Sigmoid colon (tissue), 7 donors: ENCODE measurements around the gene RALY. TPM values are rescaled to one million over a fixed set of nuclear protein-coding genes. Genes with fewer than 3 reads are reported as not detected.

Source experiments
- DNase-seq: peaks from one replicate; pipeline ENCODE4 v3.0.0-alpha.2; 2019
- H3K27ac ChIP-seq, 4 donors: fragments of 200-600 bp; sonication (generic); one replicate each; pipeline ENCODE4 v1.5.1; 2016 to 2019; ENCODE audit warnings: mild to moderate bottlenecking in 1 of 4
- H3K27me3 ChIP-seq, 3 donors: fragments of 200-600 bp; sonication (generic); one replicate each; pipeline ENCODE4 v1.5.1; 2019; ENCODE audit warnings: mild to moderate bottlenecking in 1 of 3
- H3K36me3 ChIP-seq, 4 donors: fragments of 200-600 bp; sonication (generic); one replicate each; pipeline ENCODE4 v1.5.1; 2016 to 2019
- H3K4me1 ChIP-seq, 4 donors: fragments of 200-600 bp; sonication (generic); one replicate each; pipeline ENCODE4 v1.5.1; 2017 to 2019
- H3K4me3 ChIP-seq, 4 donors: fragments of 200-600 bp; sonication (generic); one replicate each; pipeline ENCODE4 v1.5.1; 2017 to 2019; ENCODE audit warnings: mild to moderate bottlenecking in 2 of 4, moderate library complexity in 1 of 4
- H3K9me3 ChIP-seq, 4 donors: fragments of 200-600 bp in 3 of 4; sonication (generic) in 3 of 4; one replicate each; pipeline versions ENCODE4 v1.5.1 to v1.6.1; 2013 to 2019
- EP300 ChIP-seq, 4 donors: sonication (generic); formaldehyde crosslinking; IDR thresholded peaks; one replicate each; pipeline ENCODE4 v1.6.1; 2017; ENCODE audit warnings: antibody characterized with exemption in 4 of 4
- POLR2A ChIP-seq, 2 donors: fragments of 450-650 bp; IDR thresholded peaks; one replicate each; pipeline ENCODE4 v1.6.1; 2016; ENCODE audit warnings: antibody characterized with exemption in 2 of 2, mild to moderate bottlenecking in 2 of 2, moderate library complexity in 2 of 2
- POLR2AphosphoS5 ChIP-seq, 4 donors: sonication (generic); formaldehyde crosslinking; IDR thresholded peaks; one replicate each; pipeline ENCODE4 v1.6.1; 2017; ENCODE audit warnings: antibody characterized with exemption in 4 of 4
- WGBS, 2 donors: extraction: QIAGEN DNeasy Blood & Tissue Kit; methylation state at CpG; one replicate each; pipeline ENCODE4 v1.1.7; 2013; 5-methylcytosine and 5-hydroxymethylcytosine counted together
- intact Hi-C: fragments of 100-400 bp; cut with DNase I; formaldehyde crosslinking; loops from one replicate; pipeline ENCODE4 v1.15.1; 2023
- polyA plus RNA-seq, 3 donors: library from polyadenylated mRNA; stranded (reverse); fragments of 200-250 nt; gene quantifications; one replicate each; pipeline ENCODE4 v1.2.3, GENCODE V29; 2013
- total RNA-seq, 4 donors: library from RNA; depleted of rRNA; stranded (reverse); fragments of >200 nt; gene quantifications; one replicate each; pipeline ENCODE4 v1.1.0, GENCODE V29; 2016
- TF ChIP-seq, protein P1 (sequence below), 4 experiments: fragments of 450-650 bp in 3 of 4; fragments of 200-600 bp in 1 of 4; IDR thresholded peaks; one replicate each; pipeline ENCODE4 v1.5.1; 2016 to 2019; ENCODE audit warnings: antibody characterized with exemption in 4 of 4, mild to moderate bottlenecking in 3 of 4, moderate library complexity in 2 of 4
- donor health status: healthy with polysubstance abuse.
- donor health status: Bipolar disorder and iron deficiency.
- donor health status: healthy.

Gene RALY
- total and polyA plus RNA-seq, 7 donors: 75.1 to 233 (median 94.5) TPM

DNA sequence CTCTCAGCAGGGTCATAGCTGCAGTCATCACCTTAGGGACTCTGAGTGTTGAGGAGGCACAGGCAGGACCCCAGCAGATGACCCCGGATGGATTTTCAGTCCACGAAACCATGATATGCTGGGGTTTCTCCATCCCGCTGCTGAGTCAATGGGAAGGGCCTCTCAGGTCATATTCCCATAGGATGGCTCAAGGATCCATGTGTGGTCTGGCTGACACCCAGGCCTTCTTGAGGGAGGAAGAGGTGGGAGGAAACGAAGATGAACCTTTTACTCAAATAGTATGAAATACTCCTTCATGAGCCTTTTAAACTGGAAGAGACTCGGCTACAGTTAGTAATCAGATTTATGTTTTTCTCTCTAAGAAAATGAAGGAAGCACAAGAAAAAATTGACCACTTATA is 10.3 kb upstream of the RALY start:
- intact Hi-C loops: no loop called here
- Histone ChIP-seq H3K36me3 (no peaks in the 10 kb centered on the region), H3K27ac (no peak overlapping the region), H3K4me1 (no peaks in the 10 kb centered on the region), H3K9me3 (no peaks in the 10 kb centered on the region), H3K27me3 (no peaks in the 10 kb centered on the region), H3K4me3 (no peak overlapping the region)
- no peak for DNase-seq
- WGBS, 2 donors: 92 to 94% methylated on average over 5 of the region's 5 CpGs
- TF ChIP-seq EP300 (IDR thresholded peaks at IDR 0.05) (no peak), POLR2A (IDR thresholded peaks at IDR 0.05) (no peak), POLR2AphosphoS5 (IDR thresholded peaks at IDR 0.05) (no peak)
- TF ChIP-seq, protein P1, sequence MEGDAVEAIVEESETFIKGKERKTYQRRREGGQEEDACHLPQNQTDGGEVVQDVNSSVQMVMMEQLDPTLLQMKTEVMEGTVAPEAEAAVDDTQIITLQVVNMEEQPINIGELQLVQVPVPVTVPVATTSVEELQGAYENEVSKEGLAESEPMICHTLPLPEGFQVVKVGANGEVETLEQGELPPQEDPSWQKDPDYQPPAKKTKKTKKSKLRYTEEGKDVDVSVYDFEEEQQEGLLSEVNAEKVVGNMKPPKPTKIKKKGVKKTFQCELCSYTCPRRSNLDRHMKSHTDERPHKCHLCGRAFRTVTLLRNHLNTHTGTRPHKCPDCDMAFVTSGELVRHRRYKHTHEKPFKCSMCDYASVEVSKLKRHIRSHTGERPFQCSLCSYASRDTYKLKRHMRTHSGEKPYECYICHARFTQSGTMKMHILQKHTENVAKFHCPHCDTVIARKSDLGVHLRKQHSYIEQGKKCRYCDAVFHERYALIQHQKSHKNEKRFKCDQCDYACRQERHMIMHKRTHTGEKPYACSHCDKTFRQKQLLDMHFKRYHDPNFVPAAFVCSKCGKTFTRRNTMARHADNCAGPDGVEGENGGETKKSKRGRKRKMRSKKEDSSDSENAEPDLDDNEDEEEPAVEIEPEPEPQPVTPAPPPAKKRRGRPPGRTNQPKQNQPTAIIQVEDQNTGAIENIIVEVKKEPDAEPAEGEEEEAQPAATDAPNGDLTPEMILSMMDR (IDR thresholded peaks at IDR 0.05): no peak

DNA sequence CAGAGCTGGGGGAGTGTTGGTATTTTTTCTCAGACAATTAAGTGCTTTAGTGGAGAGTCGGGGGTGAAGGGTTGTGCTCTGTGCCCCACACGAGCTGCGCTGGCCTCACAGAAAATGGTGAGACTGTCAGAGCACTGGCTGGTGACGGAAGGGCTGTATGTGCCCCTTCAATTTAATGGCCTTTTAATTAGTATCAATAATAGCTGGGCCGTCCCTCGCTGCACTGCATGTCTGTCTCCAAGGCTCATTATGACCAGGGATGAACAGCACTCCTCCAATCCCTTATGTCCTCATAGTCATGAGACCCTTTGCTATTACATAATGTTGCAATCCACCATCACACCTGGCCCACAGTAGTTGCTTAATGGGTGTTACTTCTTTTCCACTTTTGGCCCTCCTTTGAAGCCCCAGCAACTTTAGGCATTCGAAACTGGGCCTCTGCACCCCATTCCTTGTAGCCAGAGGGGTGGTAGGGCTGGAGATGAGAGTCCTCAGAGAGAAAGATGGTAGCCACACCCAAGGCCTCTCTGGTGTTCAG is 9.5 kb upstream of the RALY start:
- no peak overlapping the region for H3K27ac ChIP-seq
- no peak overlapping the region for H3K4me3 ChIP-seq
- H3K4me1 ChIP-seq: no peaks in the 10 kb centered on the region
- DNase-seq: no peak
- no peaks in the 10 kb centered on the region for H3K27me3 ChIP-seq
- TF ChIP-seq, protein P1 (IDR thresholded peaks at IDR 0.05): no peak
- TF ChIP-seq EP300 (IDR thresholded peaks at IDR 0.05): no peak
- no peak for TF ChIP-seq POLR2AphosphoS5 (IDR thresholded peaks at IDR 0.05)
- no peak for TF ChIP-seq POLR2A (IDR thresholded peaks at IDR 0.05)
- WGBS, 2 donors: 76 to 94% methylated on average over 7 of the region's 7 CpGs
- H3K36me3 ChIP-seq: no peaks in the 10 kb centered on the region
- intact Hi-C loops: no loop called here
- no peaks in the 10 kb centered on the region for H3K9me3 ChIP-seq

DNA sequence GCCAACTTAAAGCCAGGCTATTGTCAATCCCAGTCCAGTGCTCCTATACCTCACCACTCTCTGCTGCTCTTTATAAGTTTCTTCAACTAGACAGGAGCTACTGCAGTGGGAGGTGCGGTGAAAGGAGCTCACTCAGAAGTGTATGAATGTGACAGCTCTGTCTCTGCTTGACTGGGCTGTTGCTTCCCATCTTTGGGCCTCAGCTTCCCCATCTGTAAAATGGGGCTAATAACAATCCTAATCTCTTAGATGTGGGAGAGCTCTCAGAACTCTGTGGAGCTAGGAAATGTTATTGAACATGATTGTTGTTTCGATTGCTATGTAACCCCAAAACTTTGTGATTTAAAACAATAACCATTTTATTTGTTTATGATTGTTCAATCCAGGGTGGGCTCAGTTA is 8.4 kb upstream of the RALY start:
- H3K9me3 ChIP-seq: no peaks in the 10 kb centered on the region
- H3K4me1 ChIP-seq: no peaks in the 10 kb centered on the region
- intact Hi-C loops: no loop called here
- H3K36me3 ChIP-seq: no peaks in the 10 kb centered on the region
- H3K27ac ChIP-seq: no peak overlapping the region
- H3K4me3 ChIP-seq: no peak overlapping the region
- TF ChIP-seq POLR2AphosphoS5 (IDR thresholded peaks at IDR 0.05): no peak
- TF ChIP-seq EP300 (IDR thresholded peaks at IDR 0.05): no peak
- TF ChIP-seq POLR2A (IDR thresholded peaks at IDR 0.05): no peak
- TF ChIP-seq, protein P1 (IDR thresholded peaks at IDR 0.05): no peak
- DNase-seq: no peak
- WGBS, 2 donors: 98% methylated on average over 2 of the region's 2 CpGs
- H3K27me3 ChIP-seq: no peaks in the 10 kb centered on the region

DNA sequence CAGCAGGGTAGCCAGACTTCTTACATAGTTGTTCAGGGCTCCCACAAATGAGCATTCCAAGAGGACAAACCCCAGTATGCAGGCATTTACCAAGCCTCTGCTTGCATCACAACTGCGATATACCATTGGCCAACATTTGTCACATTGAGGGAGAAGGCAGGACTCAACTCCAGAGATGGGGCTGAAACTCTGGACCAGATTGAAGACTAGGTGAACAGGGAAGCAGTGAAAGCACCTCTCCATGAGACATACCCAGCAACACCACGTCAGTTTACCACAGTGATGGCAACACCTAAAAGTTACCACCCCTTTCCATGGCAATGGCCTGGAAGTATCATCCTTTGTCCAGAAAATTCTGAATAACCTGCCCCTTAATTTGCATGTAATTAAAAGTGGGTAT is 7.9 kb upstream of the RALY start:
- no peak for TF ChIP-seq EP300 (IDR thresholded peaks at IDR 0.05)
- no peak for TF ChIP-seq POLR2A (IDR thresholded peaks at IDR 0.05)
- TF ChIP-seq, protein P1 (IDR thresholded peaks at IDR 0.05): no peak
- TF ChIP-seq POLR2AphosphoS5 (IDR thresholded peaks at IDR 0.05): no peak
- no peaks in the 10 kb centered on the region for H3K9me3 ChIP-seq
- 90 to 96% methylated on average over 2 of the region's 2 CpGs for WGBS, 2 donors
- no peak overlapping the region for H3K27ac ChIP-seq
- no peak for DNase-seq
- no peaks in the 10 kb centered on the region for H3K27me3 ChIP-seq
- no peaks in the 10 kb centered on the region for H3K36me3 ChIP-seq
- no peaks in the 10 kb centered on the region for H3K4me1 ChIP-seq
- no peak overlapping the region for H3K4me3 ChIP-seq
- intact Hi-C loops: no loop called here
